Activated naive CD4-positive, alpha-beta T cell treated with anti-CD3 and anti-CD28 coated beads, Interleukin-2, amount 50 U/mL, for 24 hours (primary cell): ENCODE data around the gene DAB1.

Experiments used
- H3K27ac Mint-ChIP-seq: one replicate; pipeline ENCODE4 v1.8.0; 2021; ENCODE audit warnings: mild to moderate bottlenecking, mixed read lengths
- H3K27me3 Mint-ChIP-seq: one replicate; pipeline ENCODE4 v1.8.0; 2021; ENCODE audit warnings: mixed read lengths
- H3K36me3 Mint-ChIP-seq: one replicate; pipeline ENCODE4 v1.8.0; 2021; ENCODE audit warnings: mixed read lengths
- H3K4me1 Mint-ChIP-seq: one replicate; pipeline ENCODE4 v1.8.0; 2021; ENCODE audit warnings: mixed read lengths
- H3K4me3 Mint-ChIP-seq: one replicate; pipeline ENCODE4 v1.8.0; 2021; ENCODE audit warnings: mild to moderate bottlenecking, mixed read lengths
- H3K9me3 Mint-ChIP-seq: one replicate; pipeline ENCODE4 v1.8.0; 2021; ENCODE audit warnings: mixed read lengths

DAB1 gene

DNA sequence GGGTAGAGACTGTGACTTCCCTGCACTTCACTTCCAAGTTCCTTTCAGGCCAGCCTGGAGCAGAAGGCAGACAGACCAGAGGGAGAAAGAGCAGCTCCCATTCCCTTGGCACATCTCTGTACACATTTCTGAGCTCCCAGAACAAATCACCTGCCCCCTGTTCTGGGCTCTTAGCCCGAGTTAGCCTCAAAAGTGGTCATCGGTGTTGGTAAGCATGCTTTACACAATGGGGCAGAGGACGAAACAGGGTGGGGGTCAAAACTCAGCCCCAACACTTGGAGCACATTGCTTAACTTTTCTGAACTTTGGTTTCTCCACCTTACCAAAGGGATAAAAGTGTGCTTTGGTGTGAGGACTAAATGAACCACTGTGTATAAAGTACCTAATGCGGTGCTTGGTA lies 98.7 kb downstream of the DAB1 start:
- Mint-ChIP-seq H3K27me3 (peaks cover 1% of the 10 kb centered on the region), H3K27ac (no peak overlapping the region), H3K4me3 (no peak overlapping the region), H3K4me1 (no peaks in the 10 kb centered on the region), H3K36me3 (no peaks in the 10 kb centered on the region), H3K9me3 (peaks cover 5% of the 10 kb centered on the region)

DNA sequence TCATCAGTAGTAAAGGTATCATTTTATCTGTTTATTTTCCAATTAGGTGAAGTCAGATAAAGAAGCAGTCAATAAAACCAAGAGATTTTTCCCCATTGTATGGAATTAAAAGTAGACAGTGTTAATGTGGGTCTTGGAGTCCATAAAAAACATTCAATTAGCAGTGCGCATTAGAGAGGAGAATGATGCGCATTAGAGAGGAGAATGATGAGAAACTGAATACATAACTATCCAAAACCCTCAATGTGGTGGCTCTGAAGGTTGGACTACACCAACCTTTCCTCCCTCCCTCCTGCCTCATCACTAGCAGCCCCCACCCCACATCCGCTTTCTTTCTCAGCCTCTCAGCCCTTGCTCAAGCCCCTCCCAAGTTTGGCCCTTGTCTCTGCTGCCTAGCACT lies 99.5 kb downstream of the DAB1 start:
- Mint-ChIP-seq H3K27me3 (peaks cover 1% of the 10 kb centered on the region), H3K9me3 (peaks cover 3% of the 10 kb centered on the region), H3K27ac (no peak overlapping the region), H3K36me3 (no peaks in the 10 kb centered on the region), H3K4me3 (no peak overlapping the region), H3K4me1 (no peaks in the 10 kb centered on the region)

- Mint-ChIP-seq H3K27me3 (peaks cover 1% of the 10 kb centered on the region), H3K4me1 (no peaks in the 10 kb centered on the region), H3K4me3 (no peak overlapping the region), H3K9me3 (no peaks in the 10 kb centered on the region), H3K27ac (no peak overlapping the region), H3K36me3 (no peaks in the 10 kb centered on the region)
Measured at GRCh38 chr1:57321776-57322175, 102.1 kb downstream of the DAB1 start.

DNA sequence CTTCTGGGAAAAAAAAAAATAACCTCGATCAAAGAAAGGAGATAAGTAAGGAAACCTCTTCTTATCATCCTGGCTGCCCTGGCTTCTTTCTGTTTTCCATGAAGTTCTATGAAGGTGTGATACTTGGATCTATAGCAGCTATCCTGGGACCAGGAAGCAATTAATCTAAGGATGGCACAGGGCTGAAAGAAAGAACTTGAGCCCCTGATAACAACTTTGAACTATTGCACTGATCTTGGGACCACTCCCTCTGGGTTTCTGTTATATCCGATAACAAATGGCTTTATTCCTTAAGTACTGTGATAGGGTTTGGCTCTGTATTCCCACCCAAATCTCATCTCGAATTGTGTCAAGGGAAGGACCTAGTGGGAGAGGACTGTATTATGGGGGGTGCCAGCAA lies 104.1 kb downstream of the DAB1 start:
- Mint-ChIP-seq H3K4me1 (no peaks in the 10 kb centered on the region), H3K27ac (no peak overlapping the region), H3K4me3 (no peak overlapping the region), H3K9me3 (no peaks in the 10 kb centered on the region), H3K27me3 (peaks cover 1% of the 10 kb centered on the region), H3K36me3 (no peaks in the 10 kb centered on the region)

DNA sequence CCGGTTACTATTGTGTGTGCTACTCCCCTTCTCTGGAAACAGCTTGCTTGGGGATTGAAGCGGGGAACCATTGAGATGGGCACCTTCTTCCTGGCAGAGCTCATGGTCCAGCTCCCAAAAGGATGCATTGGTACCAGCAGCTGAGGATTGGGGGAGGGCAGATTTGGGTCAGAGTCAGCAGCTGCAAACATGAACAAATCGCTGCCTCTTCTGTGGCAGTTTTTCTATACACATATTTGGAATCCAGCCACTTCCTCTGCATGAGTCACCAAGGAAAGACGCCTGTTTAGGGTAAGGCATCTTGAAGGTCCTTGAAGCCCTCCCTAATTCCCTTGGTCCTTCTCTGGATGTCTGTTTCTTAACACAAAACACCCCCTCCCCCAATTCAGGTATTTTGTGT lies 104.7 kb downstream of the DAB1 start:
- Mint-ChIP-seq H3K36me3 (no peaks in the 10 kb centered on the region), H3K27ac (no peak overlapping the region), H3K4me1 (no peaks in the 10 kb centered on the region), H3K9me3 (no peaks in the 10 kb centered on the region), H3K4me3 (no peak overlapping the region), H3K27me3 (peaks cover under 1% of the 10 kb centered on the region)

GRCh38 chr1:57316861-57317260 lies 107.0 kb downstream of the DAB1 start:
- H3K4me1 Mint-ChIP-seq, result no peaks in the 10 kb centered on the region

GRCh38 chr1:57316291-57316690 lies 107.6 kb downstream of the DAB1 start:
- H3K4me3 Mint-ChIP-seq, result no peak overlapping the region
- H3K27me3 Mint-ChIP-seq, result peaks cover 2% of the 10 kb centered on the region
- H3K36me3 Mint-ChIP-seq, result no peaks in the 10 kb centered on the region
- H3K4me1 Mint-ChIP-seq, result no peaks in the 10 kb centered on the region
- no peak overlapping the region for H3K27ac Mint-ChIP-seq
- H3K9me3 Mint-ChIP-seq, result no peaks in the 10 kb centered on the region

More at GRCh38 chr1:57316861-57317260, 107.0 kb downstream of the DAB1 start:
- no peak overlapping the region for H3K4me3 Mint-ChIP-seq
- H3K27me3 Mint-ChIP-seq, result no peaks in the 10 kb centered on the region
- no peaks in the 10 kb centered on the region for H3K36me3 Mint-ChIP-seq
- no peak overlapping the region for H3K27ac Mint-ChIP-seq
- H3K9me3 Mint-ChIP-seq, result no peaks in the 10 kb centered on the region

DNA sequence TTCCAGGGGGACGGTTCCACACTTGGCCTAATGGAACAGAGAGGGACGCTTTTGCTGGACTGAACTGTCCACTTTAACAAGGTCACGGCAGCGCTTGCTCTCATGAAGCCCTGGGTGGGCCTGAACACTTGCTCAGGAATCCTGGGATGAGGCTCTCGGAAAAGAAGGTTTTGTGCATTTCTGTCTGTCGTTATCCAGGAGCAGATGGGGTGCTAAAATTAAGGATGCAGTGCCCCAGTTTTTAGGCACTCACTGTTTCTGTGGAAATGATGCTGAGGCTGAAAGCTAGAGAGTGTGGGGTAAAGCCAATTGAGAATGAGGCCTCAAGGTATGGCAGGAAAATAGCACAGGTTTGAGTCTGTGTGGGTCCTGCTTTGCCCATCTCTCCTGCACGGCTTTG lies 111.0 kb downstream of the DAB1 start:
- peaks cover under 1% of the 10 kb centered on the region for H3K9me3 Mint-ChIP-seq
- H3K4me1 Mint-ChIP-seq, result peaks cover 10% of the 10 kb centered on the region
- H3K27me3 Mint-ChIP-seq, result peaks cover 2% of the 10 kb centered on the region
- no peak overlapping the region for H3K4me3 Mint-ChIP-seq
- H3K36me3 Mint-ChIP-seq, result no peaks in the 10 kb centered on the region
- H3K27ac Mint-ChIP-seq, result no peak overlapping the region

- Mint-ChIP-seq H3K27ac (no peak overlapping the region), H3K36me3 (no peaks in the 10 kb centered on the region), H3K27me3 (peaks cover 2% of the 10 kb centered on the region)
Measured at GRCh38 chr1:57311411-57311810, 112.4 kb downstream of the DAB1 start.

DNA sequence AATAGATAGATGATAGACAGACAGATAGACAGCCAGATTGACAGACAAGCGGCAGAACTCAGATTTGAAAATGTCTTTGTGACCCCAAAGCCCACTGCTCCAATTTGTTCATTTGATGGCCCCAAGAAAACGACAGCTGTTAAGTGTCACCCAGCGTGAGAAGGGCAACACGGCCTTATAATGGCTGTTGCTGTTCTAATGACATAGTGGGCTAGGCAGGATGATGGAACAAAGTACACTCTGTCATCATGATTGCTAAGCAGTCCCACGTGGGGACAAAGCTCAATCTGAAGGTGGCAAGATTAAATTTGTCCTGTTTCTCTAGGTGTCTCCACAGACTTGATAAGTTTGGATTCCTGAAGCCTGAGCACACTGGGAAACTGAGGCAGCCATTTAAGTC lies 112.9 kb downstream of the DAB1 start:
- peaks cover 2% of the 10 kb centered on the region for H3K27me3 Mint-ChIP-seq
- H3K4me3 Mint-ChIP-seq, result no peak overlapping the region
- no peaks in the 10 kb centered on the region for H3K36me3 Mint-ChIP-seq
- H3K9me3 Mint-ChIP-seq, result peaks cover 7% of the 10 kb centered on the region
- peaks cover 21% of the 10 kb centered on the region for H3K4me1 Mint-ChIP-seq
- H3K27ac Mint-ChIP-seq, result no peak overlapping the region

More at GRCh38 chr1:57311411-57311810, 112.4 kb downstream of the DAB1 start:
- H3K4me1 Mint-ChIP-seq, result peaks cover 21% of the 10 kb centered on the region
- H3K9me3 Mint-ChIP-seq, result peaks cover 7% of the 10 kb centered on the region
- H3K4me3 Mint-ChIP-seq, result no peak overlapping the region

DNA sequence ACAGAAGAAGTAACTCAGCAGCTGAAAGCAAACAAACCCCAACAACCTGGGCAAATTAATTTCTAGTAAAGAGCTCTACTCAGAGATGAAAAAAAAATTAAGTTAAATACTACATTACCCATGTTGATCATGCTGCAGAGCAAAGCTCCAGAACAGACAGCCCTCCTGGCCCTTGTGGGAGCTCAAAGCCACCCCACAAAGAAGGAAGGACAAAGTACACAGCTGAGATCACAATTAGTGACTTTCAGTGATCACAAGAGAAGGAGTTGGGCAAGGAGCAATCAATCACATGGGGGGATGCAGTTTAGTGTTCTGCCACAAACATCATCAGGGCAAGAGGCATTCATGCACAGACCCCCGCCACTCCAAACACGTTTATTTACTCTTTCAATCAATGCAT lies 114.2 kb downstream of the DAB1 start:
- peaks cover 7% of the 10 kb centered on the region for H3K9me3 Mint-ChIP-seq
- H3K36me3 Mint-ChIP-seq, result no peaks in the 10 kb centered on the region
- no peak overlapping the region for H3K27ac Mint-ChIP-seq
- H3K4me1 Mint-ChIP-seq, result peaks cover 21% of the 10 kb centered on the region
- no peak overlapping the region for H3K4me3 Mint-ChIP-seq
- H3K27me3 Mint-ChIP-seq, result peaks cover 2% of the 10 kb centered on the region

DNA sequence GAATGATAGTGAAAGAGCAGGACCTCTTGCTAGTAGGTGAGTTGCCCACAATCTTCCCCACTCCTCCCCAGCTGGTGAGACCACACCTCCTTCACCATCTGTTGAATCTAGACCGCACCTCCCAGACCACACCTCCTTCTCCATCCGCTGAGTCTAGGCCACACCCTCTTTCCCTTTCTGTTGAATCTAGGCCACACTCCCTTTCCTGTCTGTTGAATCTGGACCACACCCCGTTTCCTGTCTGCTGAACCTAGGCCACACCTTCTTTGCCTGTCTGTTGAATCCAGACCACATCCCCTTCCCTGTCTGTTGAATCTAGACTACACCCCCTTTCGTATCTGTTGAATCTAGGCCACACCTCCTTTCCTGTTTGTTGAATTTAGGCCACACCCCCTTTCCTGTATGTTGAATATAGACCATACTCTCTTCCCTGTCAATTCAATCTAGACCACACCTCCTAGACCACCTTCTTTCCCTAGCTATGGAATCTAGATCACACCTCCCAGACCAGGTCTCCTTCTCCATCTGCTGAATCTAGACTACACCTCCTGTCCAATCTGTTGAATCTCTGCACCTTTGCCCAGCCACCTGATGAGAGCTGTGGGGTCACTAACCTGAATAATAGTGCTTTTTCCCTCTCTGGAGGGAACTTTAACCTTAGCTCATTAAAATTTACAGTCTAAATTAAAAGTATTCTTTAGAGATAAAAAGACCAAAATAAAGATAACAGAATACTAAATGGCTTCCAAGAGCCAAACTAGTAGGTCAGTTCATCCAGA lies 116.3 kb downstream of the DAB1 start:
- H3K27ac Mint-ChIP-seq, result peak overlapping the region; percentile 5
- no peaks in the 10 kb centered on the region for H3K36me3 Mint-ChIP-seq
- H3K9me3 Mint-ChIP-seq, result peaks cover 7% of the 10 kb centered on the region
- H3K4me3 Mint-ChIP-seq, result peak overlapping the region; percentile 37
- H3K27me3 Mint-ChIP-seq, result peaks cover 2% of the 10 kb centered on the region
- peaks cover 21% of the 10 kb centered on the region for H3K4me1 Mint-ChIP-seq

GRCh38 chr1:57304591-57304990 lies 119.3 kb downstream of the DAB1 start:
- H3K27me3 Mint-ChIP-seq, result no peaks in the 10 kb centered on the region
- peaks cover 16% of the 10 kb centered on the region for H3K4me1 Mint-ChIP-seq
- no peak overlapping the region for H3K27ac Mint-ChIP-seq
- H3K4me3 Mint-ChIP-seq, result no peak overlapping the region
- H3K9me3 Mint-ChIP-seq, result peaks cover 7% of the 10 kb centered on the region
- no peaks in the 10 kb centered on the region for H3K36me3 Mint-ChIP-seq

- no peak overlapping the region for H3K27ac Mint-ChIP-seq
- H3K36me3 Mint-ChIP-seq, result no peaks in the 10 kb centered on the region
- peaks cover 7% of the 10 kb centered on the region for H3K9me3 Mint-ChIP-seq
- H3K27me3 Mint-ChIP-seq, result no peaks in the 10 kb centered on the region
- H3K4me1 Mint-ChIP-seq, result peaks cover 12% of the 10 kb centered on the region
- no peak overlapping the region for H3K4me3 Mint-ChIP-seq
Measured at GRCh38 chr1:57302812-57303596, 120.9 kb downstream of the DAB1 start.

GRCh38 chr1:57300186-57300585 lies 123.7 kb downstream of the DAB1 start:
- Mint-ChIP-seq H3K4me3 (no peak overlapping the region), H3K4me1 (no peaks in the 10 kb centered on the region), H3K36me3 (no peaks in the 10 kb centered on the region), H3K27me3 (no peaks in the 10 kb centered on the region), H3K27ac (no peak overlapping the region), H3K9me3 (no peaks in the 10 kb centered on the region)

DNA sequence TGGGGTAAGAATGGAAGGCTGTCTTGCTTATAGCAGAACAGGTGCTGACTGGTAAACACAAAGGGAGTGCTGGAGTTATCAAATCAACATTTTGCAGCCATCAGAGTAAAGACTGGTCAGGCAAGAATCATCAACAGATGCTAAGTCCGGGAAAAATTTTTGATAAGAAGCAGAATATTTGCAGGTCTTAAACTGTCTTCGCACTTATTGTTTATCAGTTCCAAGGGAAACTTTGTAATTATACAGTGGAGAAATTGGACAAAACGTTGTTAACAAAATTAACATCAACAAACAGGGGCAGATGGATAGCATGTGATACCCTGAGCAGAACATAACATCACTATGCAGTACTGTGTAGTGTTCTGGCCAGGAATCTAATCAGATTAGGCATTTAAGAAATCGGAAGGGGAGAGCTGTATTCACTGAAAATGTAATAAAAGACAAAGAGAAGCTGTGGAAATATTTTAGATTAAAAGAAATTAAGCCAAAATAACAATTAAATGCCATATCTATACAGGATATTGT lies 127.1 kb downstream of the DAB1 start:
- Mint-ChIP-seq H3K27ac (no peak overlapping the region), H3K9me3 (no peaks in the 10 kb centered on the region), H3K4me1 (no peaks in the 10 kb centered on the region), H3K36me3 (no peaks in the 10 kb centered on the region), H3K4me3 (no peak overlapping the region), H3K27me3 (no peaks in the 10 kb centered on the region)
